ENCODE data around the gene CSGALNACT2. TPM values are rescaled to one million over a fixed set of nuclear protein-coding genes. Genes with fewer than 3 reads are reported as not detected.

The CSGALNACT2 gene
- total RNA-seq, 2 experiments from 2014 or later, result 13.2 to 33.6 TPM

DNA sequence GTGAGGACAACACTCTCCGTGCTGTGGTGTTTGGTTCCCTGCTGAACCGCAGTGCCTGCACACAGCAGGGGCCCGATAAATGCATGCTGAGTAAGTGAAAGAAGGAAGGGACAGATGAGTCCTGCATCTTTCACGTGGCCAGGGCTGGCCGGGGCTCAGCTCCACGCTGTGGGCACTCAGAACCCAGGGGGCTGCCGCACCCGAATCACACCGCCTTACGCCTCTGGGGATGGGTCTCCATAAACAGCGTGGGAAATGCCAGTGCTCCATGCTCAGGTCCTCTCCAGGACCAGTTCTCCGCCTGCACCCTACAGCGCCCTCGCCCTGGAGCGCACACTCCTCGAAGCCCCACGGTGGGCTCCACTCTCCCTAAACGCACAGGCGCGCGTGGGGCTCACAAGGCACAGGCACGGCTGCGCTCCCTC, 90.5 kb downstream of the CSGALNACT2 start:
- Histone ChIP-seq H3K79me2 (ENCODE audit: insufficient read depth, low read depth, low read length) (no peaks in the 10 kb centered on the region), H3K9me2 (ENCODE audit: insufficient read depth, low read length) (no peaks in the 10 kb centered on the region), H3K4me2 (ENCODE audit: low read length) (no peak overlapping the region), H3K27ac (ENCODE audit: low read depth, low read length, poor library complexity, severe bottlenecking) (no peak overlapping the region), H3K36me3 (ENCODE audit: insufficient read depth, low read length) (no peaks in the 10 kb centered on the region), H4K20me1 (ENCODE audit: insufficient read depth, low read length) (no peaks in the 10 kb centered on the region), H3K9me3 (ENCODE audit: low read length) (no peaks in the 10 kb centered on the region), H2AFZ (ENCODE audit: low read length) (no peak overlapping the region), H3K4me1 (ENCODE audit: insufficient read depth, low read length, poor library complexity, severe bottlenecking) (peaks cover 18% of the 10 kb centered on the region), H3K4me3 (ENCODE audit: low read depth, low read length, poor library complexity, severe bottlenecking) (no peak overlapping the region)
- TF ChIP-seq, protein P1, sequence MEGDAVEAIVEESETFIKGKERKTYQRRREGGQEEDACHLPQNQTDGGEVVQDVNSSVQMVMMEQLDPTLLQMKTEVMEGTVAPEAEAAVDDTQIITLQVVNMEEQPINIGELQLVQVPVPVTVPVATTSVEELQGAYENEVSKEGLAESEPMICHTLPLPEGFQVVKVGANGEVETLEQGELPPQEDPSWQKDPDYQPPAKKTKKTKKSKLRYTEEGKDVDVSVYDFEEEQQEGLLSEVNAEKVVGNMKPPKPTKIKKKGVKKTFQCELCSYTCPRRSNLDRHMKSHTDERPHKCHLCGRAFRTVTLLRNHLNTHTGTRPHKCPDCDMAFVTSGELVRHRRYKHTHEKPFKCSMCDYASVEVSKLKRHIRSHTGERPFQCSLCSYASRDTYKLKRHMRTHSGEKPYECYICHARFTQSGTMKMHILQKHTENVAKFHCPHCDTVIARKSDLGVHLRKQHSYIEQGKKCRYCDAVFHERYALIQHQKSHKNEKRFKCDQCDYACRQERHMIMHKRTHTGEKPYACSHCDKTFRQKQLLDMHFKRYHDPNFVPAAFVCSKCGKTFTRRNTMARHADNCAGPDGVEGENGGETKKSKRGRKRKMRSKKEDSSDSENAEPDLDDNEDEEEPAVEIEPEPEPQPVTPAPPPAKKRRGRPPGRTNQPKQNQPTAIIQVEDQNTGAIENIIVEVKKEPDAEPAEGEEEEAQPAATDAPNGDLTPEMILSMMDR (conservative IDR thresholded peaks at IDR 0.05; ENCODE audit: low read length), result no peak
- TF ChIP-seq EZH2phosphoT487 (IDR thresholded peaks at IDR 0.05; ENCODE audit: borderline replicate concordance, low read depth, low read length), result no peak
- CTCF ChIA-PET (ENCODE audit: unreplicated experiment), result no interaction called here
- POLR2A ChIA-PET, result no interaction called here
- intact Hi-C loops (cut with micrococcal nuclease; ENCODE audit: unreplicated experiment), result no loop called here
- no peak for DNase-seq (ENCODE audit: low spot score)
- BruUV-seq (replicated peaks), result no TSS peak

DNA sequence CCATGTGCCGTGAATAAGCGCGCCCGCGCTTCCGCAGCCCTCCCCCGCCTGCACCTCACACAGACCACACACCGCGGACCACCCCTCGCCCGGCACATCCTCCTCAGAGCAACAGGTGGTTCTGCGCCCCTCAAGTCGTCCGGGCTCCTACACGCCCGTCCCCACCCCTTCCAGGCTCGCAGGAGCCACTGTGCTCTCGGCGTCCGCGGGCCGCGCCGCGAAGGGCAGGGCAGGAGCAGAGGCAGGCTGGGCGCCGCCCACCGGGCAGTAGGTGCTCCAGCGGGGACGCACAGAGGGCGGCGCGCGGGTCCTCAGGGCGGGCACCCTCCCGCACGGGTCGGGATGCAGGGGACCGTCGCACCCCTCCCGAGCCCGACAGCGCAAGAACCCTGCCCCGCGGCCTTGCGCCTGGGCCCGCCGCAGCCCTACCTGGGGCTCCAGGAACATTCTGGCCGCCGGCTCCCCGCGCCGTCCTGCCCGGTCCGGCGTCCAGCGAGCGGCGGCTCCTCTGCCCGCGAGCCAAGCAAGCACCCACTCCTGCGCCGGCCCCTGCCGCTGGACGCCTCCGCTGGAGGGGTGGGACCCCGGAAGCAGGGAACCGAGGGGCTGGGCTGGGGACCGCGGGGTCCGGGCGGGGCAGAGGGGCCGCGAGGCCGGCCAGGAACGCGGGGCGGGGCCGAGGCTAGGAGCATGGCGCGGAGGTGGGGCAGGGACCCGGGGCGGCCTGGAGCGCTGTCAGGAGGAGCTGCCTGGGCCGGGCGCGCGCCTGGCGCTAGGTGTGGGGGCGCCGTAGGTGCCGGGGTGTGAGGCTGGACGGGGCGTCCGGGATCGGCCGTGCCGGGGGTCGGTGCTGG, 91.2 kb downstream of the CSGALNACT2 start:
- Histone ChIP-seq H3K27ac (ENCODE audit: low read depth, low read length, poor library complexity, severe bottlenecking) (no peak overlapping the region), H3K36me3 (ENCODE audit: insufficient read depth, low read length) (no peaks in the 10 kb centered on the region), H3K4me3 (ENCODE audit: low read depth, low read length, poor library complexity, severe bottlenecking) (no peak overlapping the region), H4K20me1 (ENCODE audit: insufficient read depth, low read length) (no peaks in the 10 kb centered on the region), H2AFZ (ENCODE audit: low read length) (no peak overlapping the region), H3K9me2 (ENCODE audit: insufficient read depth, low read length) (no peaks in the 10 kb centered on the region), H3K4me1 (ENCODE audit: insufficient read depth, low read length, poor library complexity, severe bottlenecking) (peaks cover 18% of the 10 kb centered on the region), H3K9me3 (ENCODE audit: low read length) (no peaks in the 10 kb centered on the region), H3K4me2 (ENCODE audit: low read length) (no peak overlapping the region), H3K79me2 (ENCODE audit: insufficient read depth, low read depth, low read length) (no peaks in the 10 kb centered on the region)
- no TSS peak for BruUV-seq (replicated peaks)
- no peak for DNase-seq (ENCODE audit: low spot score)
- ChIA-PET CTCF (ENCODE audit: unreplicated experiment) (no interaction called here), POLR2A (no interaction called here)
- intact Hi-C loops (cut with micrococcal nuclease; ENCODE audit: unreplicated experiment), result loop anchor here (2.0 kb wide), 1 partner anchor 25 kb away; no protein-coding TSS in a partner anchor
- TF ChIP-seq EZH2phosphoT487 (IDR thresholded peaks at IDR 0.05; ENCODE audit: borderline replicate concordance, low read depth, low read length), result no peak
- TF ChIP-seq, protein P1 (conservative IDR thresholded peaks at IDR 0.05; ENCODE audit: low read length), result no peak
